CD4-positive, alpha-beta T cell treated with Interleukin-6 at 100 ng/mL for 8 hours (primary cell): Measurements from ENCODE around the gene C22orf15.
"Not testable (repeated sequence)": the region's sequence is repeated elsewhere in the genome, so short reads cannot be mapped to it uniquely, and the experiment has no call there.

Source experiments
- DNase-seq: peaks from one replicate; pipeline ENCODE4 v3.0.0-alpha.2; 2020; ENCODE audit warnings: mixed read lengths, low spot score

The C22orf15 gene, protein sequence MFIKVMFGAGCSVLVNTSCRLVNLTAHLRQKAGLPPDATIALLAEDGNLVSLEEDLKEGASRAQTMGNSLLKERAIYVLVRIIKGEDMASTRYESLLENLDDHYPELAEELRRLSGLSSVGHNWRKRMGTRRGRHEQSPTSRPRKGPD

GRCh38 chr22:23762842-23763578 lies at the start of gene C22orf15:
Gene C22orf15 (plus strand): TSS chr22:23762990. CDS start chr22:23763307, 317 bp downstream.
- DNase-seq, result no peak

DNA sequence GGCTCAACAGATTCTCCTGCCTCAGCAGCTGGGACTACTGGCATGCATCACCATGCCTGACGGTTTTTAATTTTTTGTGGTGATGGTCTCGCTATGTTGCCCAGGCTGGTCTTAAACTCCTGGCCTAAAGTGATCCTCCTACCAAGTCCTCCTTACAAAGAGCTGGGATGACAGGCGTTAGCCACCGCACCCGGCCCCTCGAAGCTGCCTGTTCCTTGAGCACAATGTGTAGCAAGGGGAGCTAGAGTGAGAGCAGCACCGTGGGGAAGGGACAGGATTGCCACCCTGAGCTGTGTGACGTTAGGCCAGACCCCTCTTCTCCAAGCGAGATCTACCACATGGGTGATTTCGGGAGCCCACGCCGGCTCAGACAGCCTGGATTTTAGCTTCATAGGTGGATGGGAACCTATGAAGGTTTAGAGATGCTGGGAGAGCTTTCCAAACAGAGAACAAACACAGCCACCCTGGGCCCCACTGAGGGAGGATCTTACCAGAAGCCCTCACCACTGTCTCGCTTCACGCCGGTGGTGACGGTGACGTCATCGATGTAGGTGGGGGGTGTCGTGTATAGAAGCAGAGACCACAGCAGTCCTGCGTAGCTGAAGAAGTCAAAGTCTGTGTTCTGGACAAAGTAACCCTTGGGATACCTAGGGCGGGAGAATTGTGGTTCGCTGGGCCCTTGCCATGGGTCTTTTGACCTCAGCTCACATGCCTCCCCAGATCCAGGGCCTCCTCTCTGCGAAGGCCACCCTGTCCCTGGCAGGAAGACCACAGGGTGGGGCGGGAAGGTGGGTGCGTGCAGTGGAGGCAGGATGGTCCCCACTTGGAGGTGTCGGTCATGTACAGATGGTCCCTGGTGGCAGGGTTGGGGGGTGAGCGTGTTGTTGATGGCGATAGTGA lies 48.8 kb upstream of the C22orf15 start:
- DNase-seq, result no peak

- no peak for DNase-seq
Measured at GRCh38 chr22:23714596-23715578, 47.9 kb upstream of the C22orf15 start.

- no peak for DNase-seq
Measured at GRCh38 chr22:23715806-23716375, 46.9 kb upstream of the C22orf15 start.

- DNase-seq, result peak; percentile 78
Measured at GRCh38 chr22:23716811-23717801, 45.7 kb upstream of the C22orf15 start.

- no peak for DNase-seq
Measured at GRCh38 chr22:23718371-23719165, 44.2 kb upstream of the C22orf15 start.

GRCh38 chr22:23720855-23721254 lies 41.9 kb upstream of the C22orf15 start:
- DNase-seq, result no peak

DNA sequence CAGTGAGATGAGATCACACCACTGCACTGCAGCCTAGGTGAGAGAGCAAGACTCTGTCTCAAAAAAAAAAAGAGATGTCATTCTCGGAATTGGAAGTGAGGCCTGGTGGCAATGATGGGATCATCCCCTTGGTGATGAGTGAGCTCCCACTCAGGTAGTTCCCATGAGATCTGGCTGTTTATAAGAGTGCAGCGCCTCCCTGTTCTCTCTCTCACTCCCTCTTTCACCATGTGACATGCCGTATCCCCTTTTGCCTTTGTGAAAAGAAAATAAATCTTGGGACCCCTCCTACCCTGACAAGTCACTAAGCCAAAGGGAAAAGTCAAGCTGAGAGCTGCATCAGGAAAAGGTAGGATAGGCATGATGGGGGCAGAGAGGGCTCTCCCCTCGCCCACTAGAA lies 40.6 kb upstream of the C22orf15 start:
- DNase-seq, result no peak

GRCh38 chr22:23722724-23723123 lies 40.1 kb upstream of the C22orf15 start:
- DNase-seq, result no peak

DNA sequence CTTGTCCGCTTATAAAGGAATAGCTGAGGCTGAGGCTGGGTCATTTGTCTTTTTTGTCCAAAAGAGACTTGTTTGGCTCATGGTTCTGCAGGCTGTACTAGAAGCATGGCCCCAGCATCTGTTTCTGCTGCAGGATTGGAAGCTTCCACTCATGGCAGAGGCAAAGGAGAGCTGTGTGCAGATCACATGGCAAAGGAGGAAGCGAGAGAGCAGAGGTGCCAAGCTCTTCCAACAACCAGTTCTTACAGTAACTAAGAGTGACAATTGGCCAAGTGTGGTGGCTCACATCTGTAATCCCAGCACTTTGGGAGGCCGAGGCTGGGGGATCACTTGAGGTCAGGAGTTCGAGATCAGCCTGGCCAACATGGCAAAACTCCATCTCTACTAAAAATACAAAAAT lies 34.7 kb upstream of the C22orf15 start:
- not testable (repeated sequence) for DNase-seq

DNA sequence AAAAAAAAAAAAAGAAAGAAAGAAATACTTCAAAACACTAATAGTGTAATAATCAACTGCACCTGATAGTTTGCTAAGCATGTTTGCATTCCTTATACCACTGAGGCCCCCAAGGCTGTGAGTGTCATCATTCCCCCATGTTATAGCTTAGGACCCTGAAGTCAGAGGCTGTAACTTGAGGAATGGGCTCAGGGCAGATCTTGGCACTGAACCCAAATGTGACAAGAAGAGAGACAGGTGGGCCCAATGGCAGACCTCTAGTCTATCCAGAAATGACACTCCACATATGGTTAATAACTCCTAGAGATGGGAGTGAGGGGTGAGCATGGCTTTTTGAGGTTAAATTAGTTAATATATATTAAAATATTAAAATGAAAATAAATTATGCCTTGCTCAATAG lies 25.1 kb upstream of the C22orf15 start:
- no peak for DNase-seq

- DNase-seq, result no peak
Measured at GRCh38 chr22:23742505-23743264, 20.1 kb upstream of the C22orf15 start.

GRCh38 chr22:23743303-23743705 lies 19.5 kb upstream of the C22orf15 start:
- DNase-seq, result no peak

- no peak for DNase-seq
Measured at GRCh38 chr22:23744001-23744400, 18.8 kb upstream of the C22orf15 start.

- DNase-seq, result no peak
Measured at GRCh38 chr22:23744485-23744884, 18.3 kb upstream of the C22orf15 start.

DNA sequence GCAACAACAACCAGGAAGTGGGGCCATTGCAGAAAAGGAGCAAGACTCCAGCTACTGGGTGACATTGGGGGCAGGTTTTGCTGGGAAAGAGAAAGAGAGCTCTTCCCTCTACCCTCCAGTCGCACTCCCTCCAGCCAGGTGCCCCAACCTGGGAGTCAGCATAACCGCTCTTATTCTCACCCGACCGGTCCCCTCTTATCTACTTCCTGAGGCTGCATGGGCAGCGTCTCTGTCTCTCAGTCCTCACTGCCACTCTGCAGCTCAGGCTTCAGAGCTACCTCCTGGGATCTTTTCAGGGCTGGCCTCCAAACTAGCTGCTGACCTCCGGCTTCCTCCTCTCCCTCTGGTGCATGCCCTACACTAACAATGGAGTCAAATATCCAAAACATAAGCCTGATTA lies 17.0 kb upstream of the C22orf15 start:
- no peak for DNase-seq

GRCh38 chr22:23749841-23750301 lies 12.9 kb upstream of the C22orf15 start:
- DNase-seq, result no peak

- DNase-seq, result no peak
Measured at GRCh38 chr22:23750367-23750713, 12.4 kb upstream of the C22orf15 start.
